NOMO-1 treated with dmso at 0.1 percent for 144 hours (cell line): ENCODE measurements around the gene DDX52.

ENCODE experiments used
- DNase-seq: peaks from one replicate; lab custom pipeline; 2025; ENCODE audit not compliant: unreplicated experiment; lab: John Stamatoyannopoulos, UW

DDX52 gene

GRCh38 chr17:37585066-37585465, 58.2 kb downstream of the DDX52 start:
- DNase-seq: no peak

- no peak for DNase-seq
These were observed 67.0 kb downstream of the DDX52 start for GRCh38 chr17:37576281-37576680.

- DNase-seq: no peak
These were observed 68.8 kb downstream of the DDX52 start for GRCh38 chr17:37574427-37574826.

- DNase-seq: no peak
These were observed 71.6 kb downstream of the DDX52 start for GRCh38 chr17:37571674-37572073.

- DNase-seq: no peak
These were observed 72.6 kb downstream of the DDX52 start for GRCh38 chr17:37570527-37571093.

- no peak for DNase-seq
These were observed 74.7 kb downstream of the DDX52 start for GRCh38 chr17:37568350-37569053.

GRCh38 chr17:37567538-37567937, 75.7 kb downstream of the DDX52 start:
- no peak for DNase-seq

- DNase-seq: no peak
These were observed 76.1 kb downstream of the DDX52 start for GRCh38 chr17:37567137-37567536.

- no peak for DNase-seq
These were observed 79.0 kb downstream of the DDX52 start for GRCh38 chr17:37564252-37564651.

- DNase-seq: no peak
These were observed 81.1 kb downstream of the DDX52 start for GRCh38 chr17:37562016-37562745.
